GM19099 (cell line): ENCODE measurements around the gene CDC34.

ENCODE experiments used
- POLR2A ChIP-seq: IDR thresholded peaks from 3 replicates; pipeline ENCODE4 v1.6.1; 2011; ENCODE audit warnings: low read depth; ENCODE audit not compliant: insufficient read length; ENCODE audit errors: extremely low read depth

Gene CDC34

DNA sequence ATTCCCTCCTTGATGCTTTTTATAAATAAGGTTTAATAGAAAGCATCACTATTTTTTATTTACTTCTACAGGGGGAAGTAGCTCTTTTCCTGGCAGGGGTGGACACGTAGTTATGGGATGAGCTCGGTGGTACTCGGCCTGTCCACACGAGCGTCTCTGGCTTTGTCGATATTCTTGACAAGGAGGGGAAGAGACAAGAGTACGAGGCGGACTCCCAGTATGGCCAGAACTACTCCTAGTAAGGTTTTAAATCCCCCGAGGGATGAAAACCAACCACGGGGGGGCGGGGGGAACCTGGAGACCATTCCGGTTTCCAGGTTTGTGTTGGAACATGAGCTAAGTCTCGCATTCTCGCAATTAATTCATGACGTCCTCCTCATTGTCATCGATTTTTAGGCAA, 35.3 kb downstream of the CDC34 start:
- no peak for TF ChIP-seq POLR2A

DNA sequence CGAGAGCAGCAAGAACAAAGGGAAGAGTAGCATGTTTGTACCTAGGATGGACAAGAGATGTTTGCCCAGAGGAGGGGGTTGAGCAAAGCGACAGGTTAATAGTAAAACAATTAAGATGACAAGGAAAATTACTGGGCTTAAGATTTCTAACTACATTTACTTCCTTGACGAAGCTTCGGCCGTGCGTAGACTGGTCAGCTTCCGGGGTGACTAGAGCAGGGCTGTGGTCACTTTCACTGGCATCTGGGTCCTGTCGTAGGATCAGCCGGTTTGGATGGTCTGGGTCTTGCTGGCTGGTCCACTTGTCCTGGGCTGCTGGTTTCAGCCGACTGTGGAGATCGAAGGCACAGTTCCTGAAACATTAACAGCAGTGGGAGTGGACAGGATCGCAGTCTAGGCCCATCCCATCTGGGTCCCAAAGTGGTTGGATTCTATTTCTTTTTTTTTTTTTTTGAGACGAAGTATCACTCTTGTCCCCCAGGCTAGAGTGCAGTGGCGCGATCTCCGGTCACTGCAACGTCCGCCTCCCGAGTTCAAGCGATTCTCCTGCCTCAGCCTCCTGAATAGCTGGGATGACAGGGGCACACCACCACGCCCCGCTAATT, 35.8 kb downstream of the CDC34 start:
- TF ChIP-seq POLR2A, result no peak

- TF ChIP-seq POLR2A, result no peak
These were observed 38.7 kb downstream of the CDC34 start for GRCh38 chr19:570251-570686.

DNA sequence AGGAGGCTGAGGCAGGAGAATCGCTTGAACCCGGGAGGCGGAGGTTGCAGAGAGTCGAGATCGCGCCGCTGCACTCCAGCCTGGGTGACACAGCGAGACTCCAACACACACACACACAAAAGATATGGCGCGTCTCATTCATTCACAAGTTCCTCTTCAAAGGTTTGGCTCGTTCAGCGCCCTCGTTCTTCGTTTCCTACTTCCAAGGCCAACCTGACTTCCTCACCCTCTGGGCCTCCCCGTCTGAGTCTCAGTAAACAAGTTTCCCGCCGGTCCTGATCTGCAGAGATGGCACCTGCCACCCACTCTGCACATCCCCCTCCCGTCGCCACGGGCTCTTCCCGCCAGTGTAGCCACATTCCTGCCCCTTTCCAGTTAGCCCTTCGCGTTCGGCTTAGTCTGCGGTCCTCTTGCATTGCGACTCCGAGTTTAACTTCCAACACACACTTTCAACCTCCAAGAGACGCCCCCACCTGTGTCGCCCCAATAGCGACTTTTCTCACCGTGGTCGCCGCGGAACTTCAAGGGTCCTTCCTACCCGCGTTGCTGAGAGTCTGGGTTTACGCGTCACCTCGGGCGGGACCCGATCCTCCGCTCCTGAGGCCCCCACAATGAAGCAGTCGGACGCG, 39.5 kb downstream of the CDC34 start:
- TF ChIP-seq POLR2A, result no peak

- TF ChIP-seq POLR2A, result no peak
These were observed 40.0 kb downstream of the CDC34 start for GRCh38 chr19:571566-571974.

DNA sequence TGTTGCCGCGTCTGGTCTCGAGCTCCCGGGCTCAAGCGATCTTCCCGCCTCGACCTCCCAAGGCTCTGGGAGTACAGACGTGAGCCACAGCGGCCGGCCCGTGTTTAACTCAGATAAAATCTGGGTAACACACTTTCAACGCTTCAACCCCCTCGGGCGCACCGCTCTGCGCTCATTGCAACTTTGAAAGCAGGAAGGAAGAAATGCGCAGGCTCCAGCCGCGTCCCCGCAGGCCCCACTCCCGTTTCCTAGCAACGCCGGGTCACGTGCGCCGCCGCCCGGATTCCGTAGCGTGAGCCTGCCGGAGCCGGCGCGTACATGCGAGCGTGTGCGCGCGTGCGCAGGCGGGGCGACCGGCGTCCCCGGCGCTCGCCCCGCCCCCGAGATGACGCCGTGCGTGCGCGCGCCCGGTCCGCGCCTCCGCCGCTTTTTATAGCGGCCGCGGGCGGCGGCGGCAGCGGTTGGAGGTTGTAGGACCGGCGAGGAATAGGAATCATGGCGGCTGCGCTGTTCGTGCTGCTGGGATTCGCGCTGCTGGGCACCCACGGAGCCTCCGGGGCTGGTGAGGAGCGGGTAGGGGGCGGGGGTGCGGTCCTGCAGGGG, 40.7 kb downstream of the CDC34 start, which contains the start of gene BSG:
BSG (plus strand) TSS at position 457 of the 603 bp plus-strand sequence; CDS start at position 496, 39 bp downstream.
- peak; percentile 99 for TF ChIP-seq POLR2A

- no peak for TF ChIP-seq POLR2A
These were observed 41.4 kb downstream of the CDC34 start for GRCh38 chr19:572743-573518.

DNA sequence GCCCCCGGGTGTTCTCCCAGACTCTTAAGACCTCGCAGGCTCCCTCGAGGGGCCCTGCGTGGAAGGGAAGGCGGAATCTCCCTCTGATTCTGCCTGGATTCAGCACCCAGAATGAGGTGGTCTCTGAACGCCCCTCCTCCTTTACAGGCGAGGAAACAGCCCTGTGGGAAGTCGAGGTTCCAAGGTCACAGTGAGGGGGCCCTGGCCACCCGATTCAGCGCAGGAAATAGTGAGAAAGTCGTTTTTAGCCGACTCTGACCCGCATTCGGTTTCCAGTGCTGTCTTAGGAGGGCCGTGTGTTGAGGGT, 41.9 kb downstream of the CDC34 start:
- no peak for TF ChIP-seq POLR2A

DNA sequence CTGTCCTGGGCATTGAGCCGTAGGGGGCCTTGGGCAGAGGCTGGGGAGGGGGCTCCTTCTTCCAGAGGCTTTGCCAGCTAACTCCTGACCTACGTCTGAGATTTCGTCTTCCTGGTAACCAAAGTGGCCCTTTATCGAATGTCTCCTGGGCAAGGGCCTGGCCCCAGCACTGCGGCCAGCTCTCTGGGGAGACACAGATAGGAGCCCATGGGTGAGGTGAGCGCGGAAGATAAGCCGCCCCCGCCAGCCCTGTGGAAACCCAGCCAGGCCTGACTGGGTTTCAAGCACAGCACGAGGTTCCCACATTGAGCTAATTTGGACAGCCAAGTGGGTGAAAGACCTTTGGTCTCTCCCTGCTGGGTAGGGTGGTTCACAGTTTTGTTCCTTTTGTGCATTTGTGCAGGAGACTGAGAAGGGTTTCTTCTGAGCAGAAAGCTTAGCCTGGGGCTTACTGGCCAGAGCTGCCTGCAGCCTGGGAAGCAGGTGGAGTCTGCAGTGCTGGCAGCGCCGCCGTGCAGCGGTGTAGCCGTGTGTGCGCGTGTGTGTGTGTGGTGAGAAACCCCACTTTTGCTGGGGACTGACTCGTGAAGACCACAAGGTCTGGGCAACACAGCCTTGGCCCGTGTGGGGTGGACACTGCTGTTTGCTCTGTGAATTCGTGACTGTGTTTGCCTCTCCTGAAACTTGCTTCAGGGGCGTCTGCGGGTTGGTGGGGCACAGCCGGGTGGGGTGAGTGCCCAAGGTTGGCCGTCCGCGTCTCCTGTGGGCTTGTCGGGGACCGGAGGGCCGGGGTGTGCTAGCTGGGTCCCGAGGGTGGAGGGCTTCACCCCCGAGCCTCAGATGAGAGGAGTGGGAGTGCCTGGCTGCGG, 43.3 kb downstream of the CDC34 start:
- TF ChIP-seq POLR2A, result no peak

DNA sequence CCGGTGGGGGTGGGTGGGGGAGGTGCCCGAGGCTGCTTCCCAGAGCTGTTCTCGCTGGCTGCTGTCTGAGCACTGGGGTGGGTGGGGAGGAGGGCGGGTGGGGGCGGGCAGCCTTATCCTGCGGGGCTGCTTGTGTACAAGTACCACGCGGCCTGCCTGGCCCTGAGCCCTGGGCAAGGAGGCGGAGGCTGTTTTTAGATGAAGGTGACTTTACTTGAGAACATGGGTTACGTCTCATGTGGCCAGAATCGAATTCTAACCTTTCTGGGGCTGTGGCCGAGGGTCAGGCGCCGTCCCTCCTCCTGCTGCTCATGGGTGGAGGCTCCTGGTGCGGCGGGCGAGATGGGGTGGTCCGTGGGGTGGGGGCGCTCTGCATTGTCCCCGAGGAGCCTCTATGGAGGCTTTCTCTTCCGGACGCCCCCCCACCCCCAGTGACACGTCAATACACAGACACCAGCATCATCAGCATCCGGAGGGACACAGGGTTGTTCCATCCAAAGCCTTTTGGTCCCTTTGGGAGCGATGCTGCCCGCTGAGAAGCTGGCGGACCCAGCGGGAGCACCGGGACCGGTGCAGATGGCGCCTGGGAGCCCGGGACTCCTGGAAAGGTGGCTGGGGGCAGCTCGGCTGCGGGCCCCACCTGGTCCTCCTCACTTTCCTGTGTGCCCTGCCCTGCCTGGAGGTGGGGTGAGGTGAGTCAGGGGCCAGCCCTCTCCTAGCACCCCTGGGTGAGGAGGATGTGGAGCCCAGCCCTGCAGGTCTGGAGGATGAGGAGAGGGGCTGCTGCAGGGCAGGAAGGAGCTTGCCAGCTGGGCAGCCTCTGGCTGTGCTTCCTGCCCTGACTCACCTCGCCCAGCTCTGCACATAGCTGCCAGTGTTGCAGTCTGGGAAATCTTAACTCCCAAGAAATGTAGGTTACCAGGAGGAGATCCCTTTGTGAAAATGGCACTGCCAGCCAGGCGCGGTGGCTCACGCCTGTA, 44.3 kb downstream of the CDC34 start:
- no peak for TF ChIP-seq POLR2A

DNA sequence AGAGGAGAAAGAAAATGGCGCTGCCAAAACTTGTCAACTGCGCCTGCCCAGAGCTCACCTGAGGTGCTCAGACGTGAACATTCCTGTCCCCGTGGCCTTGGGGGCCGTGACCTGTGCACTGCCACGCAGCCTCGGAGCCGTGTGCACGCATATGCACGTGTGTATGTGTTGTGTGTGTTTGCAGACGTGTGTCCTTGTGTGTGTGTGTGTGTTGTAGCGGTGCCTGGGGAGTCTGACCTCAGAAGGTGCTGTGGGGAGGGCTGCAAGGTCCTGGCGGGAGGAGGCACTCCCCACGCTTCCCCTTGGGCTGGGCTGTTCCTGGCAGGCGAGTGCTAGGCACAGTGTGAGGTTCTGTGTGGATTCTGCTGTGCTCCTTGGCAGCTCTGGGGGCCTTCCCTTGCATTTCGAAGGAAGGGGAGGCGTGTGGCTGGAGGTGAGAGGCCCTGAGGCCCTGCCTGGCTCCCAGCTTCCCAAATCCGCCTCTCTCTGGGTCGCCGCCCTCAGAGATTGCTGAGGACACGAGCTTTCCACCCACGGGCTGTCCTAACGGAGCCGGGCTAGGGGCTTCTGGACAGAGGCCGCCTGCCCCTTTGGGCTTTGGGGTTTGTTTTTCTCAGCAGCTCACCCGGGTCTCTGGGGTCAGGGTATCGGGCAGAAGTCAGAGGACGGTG, 45.3 kb downstream of the CDC34 start:
- TF ChIP-seq POLR2A, result no peak

GRCh38 chr19:577439-578392, 46.2 kb downstream of the CDC34 start:
- TF ChIP-seq POLR2A, result no peak
